HepG2 (cell line): ENCODE measurements around the gene TRPC1. TPM values are rescaled to one million over a fixed set of nuclear protein-coding genes. Genes with fewer than 3 reads are reported as not detected.

Experiments used
- E2F5 ChIP-seq: sonication (generic); formaldehyde crosslinking; conservative IDR thresholded peaks from 2 replicates; pipeline ENCODE4 v1.4.0; 2020; ENCODE audit warnings: missing genetic modification reagents
- HMGXB3 ChIP-seq: sonication (generic); formaldehyde crosslinking; IDR thresholded peaks from 2 replicates; pipeline ENCODE4 v1.4.0; 2020; ENCODE audit warnings: missing genetic modification reagents, borderline replicate concordance
- IRF9 ChIP-seq: sonication (generic); formaldehyde crosslinking; IDR thresholded peaks from 2 replicates; pipeline ENCODE4 v1.8.0; 2022; ENCODE audit warnings: missing genetic modification reagents, mild to moderate bottlenecking, borderline replicate concordance
- PCBP2 ChIP-seq: fragments of 200-400 bp; formaldehyde crosslinking; optimal IDR thresholded peaks from 2 replicates; pipeline ENCODE3; 2018; ENCODE audit warnings: low read length, low read depth; ENCODE audit not compliant: poor library complexity, severe bottlenecking
- POLR2AphosphoS5 ChIP-seq: IDR thresholded peaks from 2 replicates; pipeline ENCODE4 v1.6.1; 2012; ENCODE audit warnings: low read depth, low read length
- SMC3 ChIP-seq: IDR thresholded peaks from 2 replicates; pipeline ENCODE4 v1.6.1; 2011; ENCODE audit warnings: low read length, improper control_type of control experiment
- SNAPC5 ChIP-seq: sonication (generic); formaldehyde crosslinking; IDR thresholded peaks from 2 replicates; pipeline ENCODE4 v1.8.1; 2023; ENCODE audit warnings: mild to moderate bottlenecking, missing genetic modification reagents, borderline replicate concordance
- ZBTB1 ChIP-seq: sonication (generic); formaldehyde crosslinking; IDR thresholded peaks from 2 replicates; pipeline ENCODE4 v1.4.0; 2020; ENCODE audit warnings: missing genetic modification reagents, borderline replicate concordance
- ZFP91 ChIP-seq: sonication (generic); formaldehyde crosslinking; IDR thresholded peaks from 2 replicates; pipeline ENCODE4 v1.9.0; 2022; ENCODE audit warnings: missing genetic modification reagents, mild to moderate bottlenecking, borderline replicate concordance
- ZNF432 ChIP-seq: sonication (generic); formaldehyde crosslinking; IDR thresholded peaks from 2 replicates; pipeline ENCODE4 v1.5.0; 2020; ENCODE audit warnings: missing genetic modification reagents, mild to moderate bottlenecking, borderline replicate concordance
- ZNF562 ChIP-seq: sonication (generic); formaldehyde crosslinking; IDR thresholded peaks from 2 replicates; pipeline ENCODE4 v1.8.0; 2022; ENCODE audit warnings: missing genetic modification reagents, borderline replicate concordance
- ZNF672 ChIP-seq: sonication (generic); formaldehyde crosslinking; IDR thresholded peaks from 2 replicates; pipeline ENCODE4 v1.8.1; 2022; ENCODE audit warnings: missing genetic modification reagents
- ZNF749 ChIP-seq: sonication (generic); formaldehyde crosslinking; IDR thresholded peaks from 2 replicates; pipeline ENCODE4 v1.8.0; 2022; ENCODE audit warnings: mild to moderate bottlenecking, missing genetic modification reagents, moderate library complexity, borderline replicate concordance
- ZZZ3 ChIP-seq: sonication (generic); formaldehyde crosslinking; IDR thresholded peaks from 2 replicates; pipeline ENCODE4 v1.4.0; 2020; ENCODE audit warnings: missing genetic modification reagents, mild to moderate bottlenecking, borderline replicate concordance
- polyA plus RNA-seq, 8 experiments: library from polyadenylated mRNA; depleted of rRNA in 3 of 8; stranded (reverse) in 7 of 8; unstranded in 1 of 8; fragments of >200 nt; fragmentation: Illumina TruSeq in 4 of 8; extraction: Trizol in 4 of 8; gene quantifications; 2 replicates each; pipeline versions ENCODE4 v1.2.1 to v1.2.3, GENCODE V29; 2011 to 2016; ENCODE audit warnings: low read depth in 4 of 8, missing spikeins in 1 of 8, mixed read lengths in 1 of 8; ENCODE audit not compliant: insufficient read depth in 1 of 8
- total RNA-seq, 5 experiments: library from RNA; depleted of rRNA; stranded (reverse); fragments of >200 nt; fragmentation: Illumina TruSeq; extraction: Trizol; gene quantifications; 2 replicates each; pipeline ENCODE4 v1.2.3, GENCODE V29; 2016; ENCODE audit warnings: low read depth in 1 of 5
- TF ChIP-seq, protein P1 (sequence below): fragments of 450-650 bp; IDR thresholded peaks from 2 replicates; pipeline ENCODE4 v1.6.1; 2017; ENCODE audit warnings: mild to moderate bottlenecking
- TF ChIP-seq, protein P2 (sequence below): sonication (generic); IDR thresholded peaks from 2 replicates; pipeline ENCODE4 v1.6.1; 2016; ENCODE audit warnings: low read depth, borderline replicate concordance

Gene TRPC1
- total and polyA plus RNA-seq, 2 of the 13 experiments (the other 11 are each of a cell fraction or from before 2014, with no cell fraction given) = 10.8 to 13.1 TPM

GRCh38 chr3:142723968-142724681 is at the start of gene TRPC1 (continued):
- TF ChIP-seq ZNF432 (CRISPR knock-in tag) (no peak), HMGXB3 (no peak), IRF9 (CRISPR knock-in tag) (no peak), ZFP91 (no peak; the same call in 1 of the 2 replicates), E2F5 (no peak), PCBP2 (no peak), POLR2AphosphoS5 (peak; percentile 94), ZNF562 (CRISPR knock-in tag) (no peak), SNAPC5 (CRISPR knock-in tag) (no peak), ZZZ3 (CRISPR knock-in tag) (no peak), SMC3 (no peak), ZNF749 (CRISPR knock-in tag) (no peak), ZBTB1 (no peak), ZNF672 (CRISPR knock-in tag) (no peak)
- TF ChIP-seq, protein P1, sequence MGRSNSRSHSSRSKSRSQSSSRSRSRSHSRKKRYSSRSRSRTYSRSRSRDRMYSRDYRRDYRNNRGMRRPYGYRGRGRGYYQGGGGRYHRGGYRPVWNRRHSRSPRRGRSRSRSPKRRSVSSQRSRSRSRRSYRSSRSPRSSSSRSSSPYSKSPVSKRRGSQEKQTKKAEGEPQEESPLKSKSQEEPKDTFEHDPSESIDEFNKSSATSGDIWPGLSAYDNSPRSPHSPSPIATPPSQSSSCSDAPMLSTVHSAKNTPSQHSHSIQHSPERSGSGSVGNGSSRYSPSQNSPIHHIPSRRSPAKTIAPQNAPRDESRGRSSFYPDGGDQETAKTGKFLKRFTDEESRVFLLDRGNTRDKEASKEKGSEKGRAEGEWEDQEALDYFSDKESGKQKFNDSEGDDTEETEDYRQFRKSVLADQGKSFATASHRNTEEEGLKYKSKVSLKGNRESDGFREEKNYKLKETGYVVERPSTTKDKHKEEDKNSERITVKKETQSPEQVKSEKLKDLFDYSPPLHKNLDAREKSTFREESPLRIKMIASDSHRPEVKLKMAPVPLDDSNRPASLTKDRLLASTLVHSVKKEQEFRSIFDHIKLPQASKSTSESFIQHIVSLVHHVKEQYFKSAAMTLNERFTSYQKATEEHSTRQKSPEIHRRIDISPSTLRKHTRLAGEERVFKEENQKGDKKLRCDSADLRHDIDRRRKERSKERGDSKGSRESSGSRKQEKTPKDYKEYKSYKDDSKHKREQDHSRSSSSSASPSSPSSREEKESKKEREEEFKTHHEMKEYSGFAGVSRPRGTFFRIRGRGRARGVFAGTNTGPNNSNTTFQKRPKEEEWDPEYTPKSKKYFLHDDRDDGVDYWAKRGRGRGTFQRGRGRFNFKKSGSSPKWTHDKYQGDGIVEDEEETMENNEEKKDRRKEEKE = no peak
- TF ChIP-seq, protein P2, sequence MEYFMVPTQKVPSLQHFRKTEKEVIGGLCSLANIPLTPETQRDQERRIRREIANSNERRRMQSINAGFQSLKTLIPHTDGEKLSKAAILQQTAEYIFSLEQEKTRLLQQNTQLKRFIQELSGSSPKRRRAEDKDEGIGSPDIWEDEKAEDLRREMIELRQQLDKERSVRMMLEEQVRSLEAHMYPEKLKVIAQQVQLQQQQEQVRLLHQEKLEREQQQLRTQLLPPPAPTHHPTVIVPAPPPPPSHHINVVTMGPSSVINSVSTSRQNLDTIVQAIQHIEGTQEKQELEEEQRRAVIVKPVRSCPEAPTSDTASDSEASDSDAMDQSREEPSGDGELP = no peak; the same call in 1 of the 2 replicates
